ENCODE results near the gene SLC6A20.

GRCh38 chr3:45705839-45706808 lies 90.2 kb downstream of the SLC6A20 start:
- TF ChIP-seq CTCF (tag by site-specific recombination; IDR thresholded peaks at IDR 0.05) (no peak), ZNF394 (tag by site-specific recombination; IDR thresholded peaks at IDR 0.05; ENCODE audit: borderline replicate concordance) (no peak), BCL11B (tag by site-specific recombination; IDR thresholded peaks at IDR 0.05; ENCODE audit: low read depth) (no peak), ZNF174 (tag by site-specific recombination; IDR thresholded peaks at IDR 0.05) (no peak), ZNF404 (tag by site-specific recombination; IDR thresholded peaks at IDR 0.05) (no peak), REST (tag by site-specific recombination; IDR thresholded peaks at IDR 0.05) (no peak), YY1 (tag by site-specific recombination; IDR thresholded peaks at IDR 0.05) (no peak), ZBTB48 (tag by site-specific recombination; IDR thresholded peaks at IDR 0.05) (no peak)
- TF ChIP-seq, protein P1, sequence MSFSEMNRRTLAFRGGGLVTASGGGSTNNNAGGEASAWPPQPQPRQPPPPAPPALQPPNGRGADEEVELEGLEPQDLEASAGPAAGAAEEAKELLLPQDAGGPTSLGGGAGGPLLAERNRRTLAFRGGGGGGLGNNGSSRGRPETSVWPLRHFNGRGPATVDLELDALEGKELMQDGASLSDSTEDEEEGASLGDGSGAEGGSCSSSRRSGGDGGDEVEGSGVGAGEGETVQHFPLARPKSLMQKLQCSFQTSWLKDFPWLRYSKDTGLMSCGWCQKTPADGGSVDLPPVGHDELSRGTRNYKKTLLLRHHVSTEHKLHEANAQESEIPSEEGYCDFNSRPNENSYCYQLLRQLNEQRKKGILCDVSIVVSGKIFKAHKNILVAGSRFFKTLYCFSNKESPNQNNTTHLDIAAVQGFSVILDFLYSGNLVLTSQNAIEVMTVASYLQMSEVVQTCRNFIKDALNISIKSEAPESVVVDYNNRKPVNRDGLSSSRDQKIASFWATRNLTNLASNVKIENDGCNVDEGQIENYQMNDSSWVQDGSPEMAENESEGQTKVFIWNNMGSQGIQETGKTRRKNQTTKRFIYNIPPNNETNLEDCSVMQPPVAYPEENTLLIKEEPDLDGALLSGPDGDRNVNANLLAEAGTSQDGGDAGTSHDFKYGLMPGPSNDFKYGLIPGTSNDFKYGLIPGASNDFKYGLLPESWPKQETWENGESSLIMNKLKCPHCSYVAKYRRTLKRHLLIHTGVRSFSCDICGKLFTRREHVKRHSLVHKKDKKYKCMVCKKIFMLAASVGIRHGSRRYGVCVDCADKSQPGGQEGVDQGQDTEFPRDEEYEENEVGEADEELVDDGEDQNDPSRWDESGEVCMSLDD (tag by site-specific recombination; IDR thresholded peaks at IDR 0.05) = no peak

Data from HEK293 (cell line).